Stimulated activated CD4-positive, alpha-beta T cell treated with anti-CD3 and anti-CD28 coated beads, Interleukin-2, amount 100 ng/mL, for 48 hours (primary cell): ENCODE measurements around the gene NPHS1.
"Not testable (repeated sequence)": the region's sequence is repeated elsewhere in the genome, so short reads cannot be mapped to it uniquely, and the experiment has no call there.

ENCODE experiments used
- DNase-seq, 2 donors: peaks; one replicate each; pipeline ENCODE4 v3.0.0-alpha.2; 2020

NPHS1 gene

GRCh38 chr19:35852029-35852780, at the start of gene NPHS1:
TSS of gene NPHS1 (minus strand) at chr19:35852504. CDS start at chr19:35851837, 667 bp downstream.
- DNase-seq = no peak

DNA sequence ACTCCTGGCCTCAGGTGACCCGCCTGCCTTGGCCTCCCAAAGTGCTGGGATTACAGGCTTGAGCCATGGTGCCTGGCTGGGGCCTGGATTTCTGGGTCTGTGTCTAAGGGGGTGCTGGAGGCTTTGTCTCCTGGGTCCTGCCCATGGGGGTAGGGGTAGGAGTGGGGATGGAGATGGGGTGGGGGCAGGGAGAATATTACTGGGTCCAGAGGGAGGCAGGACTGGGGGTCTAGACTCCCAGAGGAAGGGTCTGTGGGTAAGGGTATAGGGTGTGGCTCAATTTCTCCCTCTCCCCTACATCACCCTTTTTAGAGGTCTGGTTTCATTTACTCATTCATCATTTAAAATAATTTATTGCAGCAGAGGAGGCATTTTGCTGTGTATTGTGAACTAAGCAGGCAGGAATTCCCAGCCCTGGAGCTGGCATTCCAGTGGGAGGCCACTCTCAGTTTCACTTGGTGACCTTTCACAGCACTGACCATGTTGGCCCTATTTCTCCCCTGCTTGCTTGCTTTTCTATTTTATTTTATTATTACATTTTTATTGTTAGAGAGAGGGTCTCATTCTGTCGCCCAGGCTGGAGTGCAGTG, 48.8 kb upstream of the NPHS1 start:
- DNase-seq = no peak

GRCh38 chr19:35899547-35900214, 47.4 kb upstream of the NPHS1 start:
- DNase-seq = peak; percentile 79 to 80

GRCh38 chr19:35898499-35898809, 46.1 kb upstream of the NPHS1 start:
- DNase-seq = no peak

DNA sequence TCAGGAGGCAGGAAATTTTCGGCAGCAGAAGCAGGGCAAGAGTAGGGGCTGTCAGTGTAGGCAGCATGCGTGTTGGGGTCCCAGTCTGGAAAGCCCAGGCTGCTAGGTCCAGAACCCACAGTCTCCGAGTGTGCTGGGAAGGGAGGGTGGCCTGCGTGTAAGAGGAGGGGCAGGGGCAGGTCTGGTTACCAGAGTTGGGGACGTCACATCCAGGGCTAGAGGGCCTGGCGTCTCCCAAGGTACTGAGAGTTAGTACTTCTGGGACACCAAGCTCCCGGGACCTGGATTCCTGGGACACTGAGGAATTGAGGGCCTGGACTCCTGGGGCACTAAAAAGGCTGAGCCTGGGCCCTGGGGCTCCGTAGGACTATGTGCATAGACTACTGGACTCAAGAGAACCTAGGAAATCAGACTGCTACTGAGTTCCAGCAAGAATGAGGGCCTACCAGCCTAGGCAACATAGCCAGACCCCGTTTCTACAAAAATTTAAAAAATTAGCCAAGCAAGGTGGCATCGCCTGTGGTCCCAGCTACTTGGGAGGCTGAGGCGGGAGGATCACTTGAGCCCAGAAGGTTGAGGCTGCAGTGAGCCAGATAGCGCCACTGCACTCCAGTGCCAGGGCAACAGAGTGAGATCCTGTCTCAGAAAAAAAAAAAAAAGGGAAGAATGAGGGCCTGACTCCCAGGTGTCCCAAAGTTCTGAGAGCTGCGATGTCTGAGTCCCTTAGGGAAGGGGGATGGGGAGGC, 45.6 kb upstream of the NPHS1 start:
- DNase-seq = no peak

DNA sequence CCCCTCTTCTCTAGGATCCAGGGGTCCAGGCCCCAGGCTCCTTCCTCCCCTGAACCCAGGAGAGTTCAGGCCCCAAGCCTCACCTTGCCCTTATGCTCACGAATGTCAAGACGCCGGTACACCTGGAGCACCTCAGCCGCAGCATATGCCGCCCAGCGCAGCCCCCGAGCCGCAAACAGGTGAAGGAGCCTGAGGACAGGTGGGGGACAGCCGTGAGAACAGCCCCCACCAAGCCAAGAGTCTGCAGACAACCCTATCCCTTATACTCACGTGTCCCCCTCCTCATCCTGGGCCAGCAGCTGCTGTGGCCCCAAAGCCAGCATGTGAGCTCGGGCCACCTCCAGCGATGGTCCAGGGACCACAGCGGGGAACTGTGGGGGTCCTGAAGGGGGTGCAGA, 44.3 kb upstream of the NPHS1 start:
- no peak for DNase-seq

- DNase-seq = no peak
Observed at GRCh38 chr19:35895911-35896642, 43.8 kb upstream of the NPHS1 start.

- DNase-seq = no peak
Observed at GRCh38 chr19:35894342-35894741, 42.0 kb upstream of the NPHS1 start.

DNA sequence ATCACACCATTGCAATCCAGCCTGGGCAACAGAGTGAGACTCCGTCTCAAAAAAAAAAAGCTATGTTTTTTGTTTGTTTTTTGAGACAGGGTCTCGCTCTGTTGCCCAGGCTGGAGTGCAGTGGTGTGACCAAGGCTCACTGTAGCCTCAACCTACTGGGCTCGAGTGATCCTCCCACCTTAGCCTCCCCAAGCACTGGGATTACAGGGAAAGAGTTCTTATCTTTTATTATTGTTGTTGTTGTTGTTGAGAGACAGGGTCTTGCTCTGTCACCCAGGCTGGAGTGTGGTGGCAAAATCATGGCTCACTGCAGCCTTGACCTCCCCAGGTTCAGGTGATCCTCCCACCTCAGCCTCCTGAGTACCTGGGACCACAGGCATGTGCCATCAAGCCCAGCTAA, 39.5 kb upstream of the NPHS1 start:
- DNase-seq = not testable (repeated sequence)

- no peak for DNase-seq
Observed at GRCh38 chr19:35890113-35890650, 37.9 kb upstream of the NPHS1 start.

GRCh38 chr19:35889370-35890112, 37.2 kb upstream of the NPHS1 start:
- no peak for DNase-seq

- no peak for DNase-seq
Observed at GRCh38 chr19:35888398-35888797, 36.1 kb upstream of the NPHS1 start.

DNA sequence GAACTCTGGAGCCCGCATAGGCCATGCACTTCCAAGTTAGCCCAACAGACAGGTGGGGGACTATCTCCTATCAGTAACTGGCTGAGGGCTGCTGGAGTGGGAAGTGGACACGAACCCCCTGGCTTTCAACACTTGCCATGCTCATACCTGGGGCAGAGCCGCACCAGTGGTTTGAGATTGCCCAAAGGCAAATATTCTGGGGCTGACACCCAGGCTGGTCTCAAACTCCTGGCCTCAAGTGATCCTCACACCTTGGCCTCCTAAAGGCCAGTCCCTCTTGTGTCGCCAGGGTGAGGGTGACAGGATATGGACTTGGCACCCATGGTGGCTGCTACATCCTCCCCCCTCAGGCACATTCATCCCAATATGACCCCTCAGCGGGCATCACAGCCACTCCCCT, 34.9 kb upstream of the NPHS1 start:
- DNase-seq = no peak

- no peak for DNase-seq
Observed at GRCh38 chr19:35885904-35886303, 33.6 kb upstream of the NPHS1 start.

DNA sequence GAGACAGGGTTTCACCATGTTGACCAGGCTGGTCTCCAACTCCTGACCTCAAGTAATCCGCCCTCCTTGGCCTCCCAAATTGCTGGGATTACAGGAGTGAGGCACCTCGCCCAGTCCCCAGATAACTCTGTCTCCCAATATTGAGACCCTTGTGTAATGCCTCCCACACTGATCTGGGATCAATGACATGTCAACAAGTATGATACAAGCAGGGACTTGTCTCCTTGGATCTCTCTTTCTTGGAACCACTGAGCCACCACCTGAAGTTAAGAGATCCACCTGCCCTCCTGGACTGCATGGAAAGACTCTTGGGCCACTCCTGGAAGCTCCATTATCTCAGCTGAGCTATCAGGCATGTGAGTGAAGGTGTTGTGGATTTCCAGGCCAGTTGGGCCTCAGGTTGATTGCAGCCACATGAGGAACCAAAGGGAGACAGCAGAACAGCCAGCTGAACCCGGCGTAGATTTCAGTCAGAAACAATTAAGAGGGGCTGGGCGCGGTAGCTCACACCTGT, 33.0 kb upstream of the NPHS1 start:
- DNase-seq = no peak

DNA sequence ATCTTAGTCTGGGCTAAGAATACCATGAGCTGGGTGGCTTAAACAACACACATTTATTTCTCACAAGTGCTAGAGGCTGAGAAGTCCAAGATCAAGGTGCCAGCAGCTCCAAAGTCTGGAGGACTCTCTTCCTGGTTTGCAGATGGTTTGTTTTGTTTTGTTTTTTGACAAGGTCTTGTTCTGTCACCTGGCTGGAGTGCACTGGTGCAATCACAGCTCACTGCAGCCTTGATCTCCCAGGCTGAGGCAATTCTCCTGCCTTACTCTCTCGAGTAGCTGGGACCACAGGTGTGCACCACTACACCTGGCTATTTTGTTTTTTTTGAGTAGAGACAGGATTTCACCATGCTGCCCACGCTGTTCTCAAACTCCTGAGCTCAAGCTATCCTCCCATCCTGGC, 31.6 kb upstream of the NPHS1 start:
- DNase-seq = no peak

DNA sequence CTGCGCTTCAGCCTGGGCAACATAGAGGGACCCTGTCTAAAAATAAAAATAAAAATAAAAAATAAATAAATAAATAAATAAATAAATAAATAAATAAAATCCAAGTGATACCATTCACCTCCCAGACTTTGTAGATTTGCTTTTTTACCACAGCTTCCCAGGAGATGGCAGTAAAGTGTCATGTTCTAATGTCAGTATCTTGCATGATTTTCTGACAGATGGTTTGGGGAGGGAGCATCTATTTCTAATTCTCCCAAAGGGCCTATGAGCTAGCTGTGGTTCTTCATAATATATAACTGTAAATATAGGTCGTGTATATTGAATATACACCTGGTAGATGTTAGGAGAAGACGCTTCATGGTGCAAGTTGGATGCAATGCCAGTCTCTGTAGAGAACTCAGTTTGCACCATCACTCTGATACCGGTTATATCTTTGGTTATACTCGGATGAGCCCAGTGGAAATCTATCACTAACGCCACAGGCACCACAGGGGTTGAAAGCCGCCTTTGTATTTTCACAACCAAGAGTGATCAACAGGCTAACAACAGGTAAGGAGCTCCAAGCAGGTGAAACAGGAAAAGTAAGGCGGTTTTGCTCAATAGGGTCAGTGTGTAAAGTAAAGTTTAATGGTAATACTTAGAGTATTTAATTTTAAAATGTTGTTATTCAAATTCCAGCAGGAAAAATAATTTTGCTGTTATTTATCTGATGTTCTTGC, 30.0 kb upstream of the NPHS1 start:
- DNase-seq = no peak

GRCh38 chr19:35879770-35880317, 27.5 kb upstream of the NPHS1 start:
- DNase-seq = peak; percentile 86 to 90

- DNase-seq = no peak
Observed at GRCh38 chr19:35879068-35879467, 26.8 kb upstream of the NPHS1 start.

DNA sequence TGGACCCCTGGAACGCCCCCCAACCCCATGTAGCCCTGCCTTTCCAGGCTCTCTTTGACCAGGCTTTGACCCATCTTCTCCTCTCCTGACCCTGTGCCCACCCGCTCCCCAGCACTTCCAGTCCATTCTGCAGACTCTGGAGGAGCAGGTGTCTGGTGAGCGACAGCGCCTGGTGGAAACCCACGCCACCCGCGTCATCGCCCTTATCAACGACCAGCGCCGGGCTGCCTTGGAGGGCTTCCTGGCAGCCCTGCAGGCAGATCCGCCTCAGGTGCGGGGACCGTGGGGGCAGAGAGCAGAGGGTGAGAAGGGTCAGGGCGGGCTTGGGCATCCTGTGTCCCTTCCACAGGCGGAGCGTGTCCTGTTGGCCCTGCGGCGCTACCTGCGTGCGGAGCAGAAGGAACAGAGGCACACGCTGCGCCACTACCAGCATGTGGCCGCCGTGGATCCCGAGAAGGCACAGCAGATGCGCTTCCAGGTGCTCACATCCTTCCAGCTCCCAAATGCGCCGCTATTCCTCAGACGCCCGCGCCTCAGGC, 22.2 kb upstream of the NPHS1 start:
- no peak for DNase-seq
